Measurements from ENCODE around the gene REV3L.
A peak's percentile ranks its signal among the peaks of the same experiment; 100 is the strongest.
"Not testable (repeated sequence)": the region's sequence is repeated elsewhere in the genome, so short reads cannot be mapped to it uniquely, and the experiment has no call there.

REV3L gene

GRCh38 chr6:111482959-111483735, at the start of gene REV3L:
TSS of gene REV3L (minus strand) at chr6:111483218. CDS start at chr6:111482888, 330 bp downstream.
- DNase-seq (ENCODE audit: low spot score), result peak; percentile 69

GRCh38 chr6:111531185-111531584, 48.2 kb upstream of the REV3L start:
- no peak for DNase-seq (ENCODE audit: low spot score)

DNA sequence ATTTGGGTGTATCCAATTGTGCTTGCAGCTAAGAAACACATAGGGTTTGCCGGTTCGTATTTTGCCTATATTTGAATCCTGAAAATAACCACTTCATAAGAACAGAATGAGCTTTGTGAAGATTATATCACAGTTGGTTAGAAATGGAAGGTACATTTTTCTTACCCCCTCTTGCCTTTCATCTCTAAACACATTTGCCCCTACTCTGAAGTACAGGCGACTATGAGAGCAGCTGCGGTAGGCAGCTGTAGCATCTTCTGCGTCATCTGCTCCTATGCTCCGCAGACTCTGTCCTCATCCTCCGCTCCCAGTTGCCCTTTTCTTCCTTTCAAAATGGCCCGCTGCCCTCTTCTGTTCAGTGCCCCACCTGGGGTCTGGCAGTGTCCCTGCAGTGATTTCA, 47.6 kb upstream of the REV3L start:
- DNase-seq (ENCODE audit: low spot score), result no peak

DNA sequence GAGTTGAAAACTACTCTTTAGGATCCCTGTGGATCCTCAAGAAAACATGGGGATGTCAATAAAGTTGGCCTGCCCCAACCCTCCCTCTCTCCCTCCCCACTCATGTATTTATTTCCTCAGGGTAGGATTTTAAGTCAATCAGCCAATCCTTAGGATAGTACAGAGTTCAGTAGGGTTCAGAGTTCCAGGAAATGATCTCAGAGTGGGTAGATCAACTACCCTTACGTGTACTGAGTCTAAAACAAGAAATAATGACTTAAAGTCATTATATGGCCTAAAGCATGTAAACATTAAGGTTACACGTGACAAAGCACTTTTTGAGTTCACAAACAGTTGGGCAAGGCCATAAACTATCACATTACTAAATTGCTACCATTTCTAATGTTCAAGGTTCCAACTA, 47.2 kb upstream of the REV3L start:
- DNase-seq (ENCODE audit: low spot score), result no peak

DNA sequence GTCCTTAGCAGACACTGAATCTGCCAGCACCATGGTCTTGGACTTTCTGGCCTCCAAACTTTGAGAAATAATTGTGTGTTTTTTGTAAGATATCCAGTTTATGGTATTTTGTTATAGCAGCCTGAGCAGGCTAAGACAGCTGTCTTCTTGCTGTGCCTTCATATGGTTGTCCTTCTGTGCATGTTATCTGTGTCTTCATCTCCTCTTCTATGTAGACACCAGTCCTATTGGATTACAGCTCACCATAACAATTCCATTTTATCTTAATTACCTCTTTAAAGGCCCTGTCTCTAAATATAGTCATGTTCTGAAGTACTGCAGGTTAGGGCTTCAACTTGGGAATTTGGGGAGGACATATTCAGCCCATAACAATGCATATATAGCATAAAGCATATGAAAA, 44.3 kb upstream of the REV3L start:
- no peak for DNase-seq (ENCODE audit: low spot score)

- no peak for DNase-seq (ENCODE audit: low spot score)
Observed at GRCh38 chr6:111524735-111525134, 41.7 kb upstream of the REV3L start.

GRCh38 chr6:111524252-111524651, 41.2 kb upstream of the REV3L start:
- DNase-seq (ENCODE audit: low spot score), result no peak

DNA sequence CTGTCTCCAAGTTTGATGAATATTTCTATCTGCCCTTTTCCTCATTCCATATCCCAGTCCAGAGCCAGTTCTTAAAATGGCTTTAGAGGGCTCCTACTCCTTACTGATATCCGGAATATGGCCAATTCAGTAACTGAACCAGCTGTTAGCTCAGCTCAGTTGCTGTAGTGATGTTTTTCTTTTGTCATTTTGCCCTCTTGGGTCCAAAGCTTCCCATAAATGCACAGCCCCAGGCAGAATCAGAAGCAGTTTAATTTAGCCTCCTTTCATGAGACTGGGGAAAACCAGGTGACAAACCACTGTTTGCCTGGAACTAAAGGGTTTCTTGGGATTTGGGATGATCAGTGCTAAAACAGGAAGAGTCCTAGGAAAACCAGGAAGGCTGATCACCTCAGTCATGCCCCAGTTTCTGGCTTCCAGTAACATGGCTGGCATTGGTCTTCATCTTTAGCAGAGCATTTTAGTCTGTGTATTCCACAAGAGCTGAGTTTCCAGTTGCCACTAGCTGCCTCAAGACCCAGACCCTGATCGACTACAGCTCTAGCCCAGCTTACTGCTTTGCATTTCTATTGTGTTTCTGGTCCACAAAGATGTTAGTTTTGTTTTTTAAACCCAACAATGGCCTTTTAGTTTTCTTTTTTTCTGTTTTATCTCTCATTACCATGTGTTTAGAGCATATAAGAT, 40.6 kb upstream of the REV3L start:
- DNase-seq (ENCODE audit: low spot score), result no peak

GRCh38 chr6:111522393-111523020, 39.5 kb upstream of the REV3L start:
- DNase-seq (ENCODE audit: low spot score), result no peak

DNA sequence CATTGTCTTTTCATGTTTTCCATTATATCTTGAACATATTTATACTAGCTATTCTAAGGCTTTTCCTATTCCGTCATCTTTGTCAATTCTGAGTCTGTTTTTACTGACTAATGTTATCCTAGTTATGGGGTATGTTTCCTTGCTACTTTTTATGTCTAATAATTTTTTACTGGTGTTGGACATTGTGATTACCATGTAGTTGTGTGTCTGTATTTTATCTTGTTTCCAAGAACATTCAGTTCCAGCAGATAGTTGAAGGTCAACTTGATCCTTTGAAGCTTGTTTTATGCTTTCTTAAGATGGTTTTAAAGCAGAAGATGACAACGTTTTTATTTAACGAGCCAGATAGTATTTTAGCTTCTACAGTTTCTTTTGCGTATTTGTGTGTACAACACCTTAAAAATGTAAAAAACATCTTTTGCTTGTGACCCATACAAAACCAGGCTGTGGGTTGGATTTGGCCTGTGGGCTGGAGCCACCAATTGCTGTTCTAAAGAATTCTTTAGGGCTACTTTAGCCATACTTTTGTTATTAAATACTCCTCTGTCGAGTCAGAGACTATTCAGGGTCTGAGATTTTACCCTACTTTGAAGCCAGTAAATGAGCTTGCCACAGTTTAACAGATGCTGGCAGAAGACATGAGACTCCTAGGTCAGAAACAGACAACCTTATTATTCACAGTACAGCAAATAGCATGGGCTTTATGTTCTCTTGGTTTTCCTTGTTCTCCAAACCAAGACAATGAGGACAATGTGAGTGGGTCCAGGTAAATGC, 38.7 kb upstream of the REV3L start:
- no peak for DNase-seq (ENCODE audit: low spot score)

DNA sequence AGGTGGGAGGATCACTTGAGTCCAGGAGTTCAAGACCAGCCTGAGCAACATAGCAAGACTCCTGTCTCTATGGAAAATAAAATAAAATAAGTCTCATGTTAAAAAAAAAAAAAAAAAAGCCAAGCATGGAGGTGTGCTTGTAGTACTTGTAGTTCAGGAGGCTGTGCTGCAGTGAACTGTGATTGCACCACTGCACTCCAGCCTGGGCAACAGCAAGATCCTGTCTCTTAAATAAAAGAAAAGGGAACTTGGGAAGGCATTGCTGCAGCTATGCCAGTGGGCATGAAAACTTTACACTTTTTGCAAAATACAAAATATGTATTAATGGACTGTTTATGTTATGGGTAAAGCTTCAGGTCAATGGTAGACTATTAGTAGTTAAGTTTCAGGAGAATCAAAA, 37.5 kb upstream of the REV3L start:
- no peak for DNase-seq (ENCODE audit: low spot score)

- no peak for DNase-seq (ENCODE audit: low spot score)
Observed at GRCh38 chr6:111517965-111518364, 34.9 kb upstream of the REV3L start.

DNA sequence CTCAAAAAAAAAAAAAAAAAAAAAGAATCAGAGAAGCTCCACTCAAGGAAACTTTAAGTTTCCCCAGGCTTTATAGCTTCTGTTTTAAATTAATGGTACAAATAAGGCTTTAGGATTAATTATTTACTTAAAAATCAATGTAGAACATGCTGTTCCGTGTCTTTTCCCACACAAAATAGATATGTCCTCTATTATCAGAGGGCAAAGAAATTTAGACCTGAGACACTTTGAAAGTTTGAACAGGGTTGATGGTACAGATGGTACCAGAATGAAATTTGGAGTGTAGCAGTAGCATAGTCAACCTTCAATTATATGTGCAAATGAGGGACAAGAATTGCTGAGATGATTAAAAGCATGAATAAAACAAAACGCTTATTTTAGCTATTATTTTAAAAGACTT, 32.2 kb upstream of the REV3L start:
- DNase-seq (ENCODE audit: low spot score), result no peak

- not testable (repeated sequence) for DNase-seq (ENCODE audit: low spot score)
Observed at GRCh38 chr6:111514531-111514930, 31.5 kb upstream of the REV3L start.

DNA sequence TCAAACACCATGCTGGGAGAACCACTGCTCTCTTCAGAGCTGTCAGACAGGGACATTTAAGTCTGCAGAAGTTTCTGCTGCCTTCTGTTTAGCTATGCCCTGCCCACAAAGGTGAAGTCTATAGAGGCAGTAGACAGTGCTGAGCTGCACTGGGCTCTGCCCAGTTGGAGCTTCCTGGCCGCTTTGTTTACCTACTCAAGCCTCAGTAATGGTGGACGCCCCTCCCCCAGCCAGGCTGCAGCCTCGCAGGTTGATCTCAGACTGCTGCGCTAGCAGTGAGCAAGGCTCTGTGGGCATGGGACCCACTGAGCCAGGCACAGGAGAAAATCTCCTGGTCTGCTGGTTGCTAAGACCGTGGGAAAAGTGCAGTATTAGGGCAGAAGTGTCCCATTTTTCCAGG, 24.2 kb upstream of the REV3L start:
- DNase-seq (ENCODE audit: low spot score), result not testable (repeated sequence)

DNA sequence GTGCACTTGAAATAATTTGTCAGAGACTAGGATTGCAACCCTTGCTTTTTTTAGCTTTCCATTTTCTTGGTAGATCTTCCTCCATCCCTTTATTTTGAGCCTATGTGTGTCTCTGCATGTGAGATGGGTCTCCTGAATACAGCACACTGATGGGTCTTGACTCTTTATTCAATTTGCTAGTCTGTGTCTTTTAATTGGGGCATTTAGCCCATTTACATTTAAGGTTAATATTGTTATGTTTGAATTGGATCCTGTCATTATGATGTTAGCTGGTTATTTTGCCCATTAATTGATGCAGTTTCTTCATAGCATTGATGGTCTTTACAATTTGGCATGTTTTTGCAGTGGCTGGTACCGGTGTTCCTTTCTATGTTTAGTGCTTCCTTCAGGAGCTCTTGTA, 22.5 kb upstream of the REV3L start:
- not testable (repeated sequence) for DNase-seq (ENCODE audit: low spot score)

DNA sequence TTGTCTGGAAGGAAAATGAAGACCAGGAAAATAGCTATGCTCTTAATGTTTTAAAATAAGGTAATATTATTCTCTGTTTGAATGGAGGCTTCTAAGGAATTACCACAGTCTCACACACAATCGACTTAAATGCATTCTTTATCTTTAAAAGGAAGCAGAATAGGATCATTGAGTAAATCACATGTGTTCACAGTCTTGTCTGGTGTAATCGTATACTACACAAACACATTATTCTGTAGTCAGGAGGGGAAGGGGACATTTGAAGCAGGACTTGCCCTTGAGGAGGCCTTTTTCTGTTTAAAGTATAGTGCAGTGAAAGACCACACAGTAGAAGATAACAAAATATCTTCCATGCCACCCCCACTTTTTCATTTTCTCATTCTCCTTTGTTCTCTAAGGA, 20.6 kb upstream of the REV3L start:
- peak; percentile 47 for DNase-seq (ENCODE audit: low spot score)

DNA sequence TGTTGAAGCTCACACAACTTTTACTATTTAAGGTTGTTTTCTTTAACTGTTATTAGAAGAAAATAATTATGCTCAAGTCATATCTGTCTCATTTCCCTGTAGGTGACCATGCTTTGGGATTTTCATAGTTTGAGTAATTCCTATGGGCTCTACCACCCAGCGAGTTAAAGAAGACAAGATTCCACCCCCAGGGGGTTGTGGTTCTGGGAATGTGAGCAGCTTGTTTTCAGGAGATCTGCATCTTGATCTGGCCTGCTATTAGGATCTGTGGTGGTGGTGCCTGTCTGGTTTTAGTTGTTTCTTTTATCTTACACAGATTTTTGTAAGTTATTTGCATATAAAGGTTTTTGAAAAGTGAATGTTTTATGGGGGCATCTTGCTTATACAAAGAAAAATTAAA, 20.2 kb upstream of the REV3L start:
- peak; percentile 32 for DNase-seq (ENCODE audit: low spot score)

- no peak for DNase-seq (ENCODE audit: low spot score)
Observed at GRCh38 chr6:111502154-111502553, 19.1 kb upstream of the REV3L start.

DNA sequence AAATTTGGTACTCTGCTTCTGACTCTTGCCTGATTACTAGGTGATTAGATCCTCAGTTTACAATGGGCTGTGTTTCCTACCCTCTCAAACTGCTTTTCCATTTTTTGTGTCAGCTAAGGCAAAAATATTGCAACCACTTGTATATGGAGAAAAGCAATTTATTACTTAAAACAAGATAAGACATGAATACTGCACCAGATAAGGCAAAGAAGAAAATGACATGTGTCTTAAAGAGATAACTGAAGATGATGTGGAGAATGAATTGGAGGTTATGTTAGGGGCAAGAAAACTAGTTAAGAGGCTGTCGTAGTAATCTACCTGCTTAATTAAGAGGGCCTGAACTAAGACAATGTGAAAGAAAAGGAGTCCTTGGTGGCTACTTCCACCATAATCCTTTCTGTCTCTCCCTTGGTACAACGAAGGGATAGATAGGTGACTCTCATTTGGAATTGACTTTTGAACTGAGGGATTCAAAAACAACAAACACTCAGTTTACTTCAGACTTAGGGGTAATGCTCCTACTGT, 16.3 kb upstream of the REV3L start:
- no peak for DNase-seq (ENCODE audit: low spot score)

DNA sequence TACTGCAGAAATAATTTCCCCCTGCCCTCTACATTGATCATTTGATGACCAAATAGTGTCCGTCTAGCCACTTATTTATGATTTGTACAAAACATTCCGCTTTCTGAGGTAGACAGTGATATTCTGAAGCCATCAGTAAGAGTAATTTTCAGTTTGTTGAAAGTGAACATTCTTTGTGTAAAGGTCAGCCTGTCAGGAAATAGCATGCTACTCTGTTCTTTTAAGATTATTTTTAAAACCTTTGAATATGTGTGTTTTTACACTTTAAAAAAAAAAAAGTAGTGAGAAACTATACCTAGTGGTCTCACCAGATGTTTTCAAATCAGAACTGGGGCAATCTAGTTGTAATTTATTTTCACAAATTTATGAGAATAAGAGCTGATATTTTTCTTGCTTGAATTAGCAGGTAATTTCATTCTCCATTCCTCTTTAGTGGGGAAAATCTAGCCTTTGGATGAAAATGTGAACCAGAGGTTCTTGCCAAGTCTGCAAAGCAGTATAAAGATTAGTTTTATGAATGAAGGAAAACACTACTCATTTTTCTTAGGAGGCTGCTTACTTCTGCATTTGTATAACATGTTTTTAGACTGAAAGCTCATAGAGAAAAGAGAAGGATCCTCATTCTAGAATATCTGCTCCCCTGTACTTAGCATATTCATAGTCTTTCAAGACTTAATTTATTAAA, 12.1 kb upstream of the REV3L start:
- no peak for DNase-seq (ENCODE audit: low spot score)

DNA sequence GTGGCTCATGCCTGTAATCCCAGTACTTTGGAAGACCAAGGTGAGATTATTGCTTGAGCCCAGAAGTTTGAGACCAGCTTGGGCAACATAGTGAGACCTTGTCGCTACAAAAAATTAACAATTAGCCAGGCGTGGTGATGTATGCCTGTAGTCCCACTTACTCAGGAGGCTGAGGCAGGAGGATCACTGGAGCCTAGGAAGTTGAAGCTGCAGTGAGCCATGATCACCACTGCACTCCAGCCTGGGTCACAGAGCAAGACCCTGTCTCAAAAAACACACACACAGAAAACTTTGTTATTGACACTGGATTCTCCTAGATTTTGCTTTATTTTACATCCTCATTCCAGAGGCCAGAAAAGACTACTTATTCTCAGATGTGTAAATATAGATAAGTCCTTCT, 9.5 kb upstream of the REV3L start:
- DNase-seq (ENCODE audit: low spot score), result no peak

Data from COLO829 (cell line).